ENCODE measurements around the gene CHAC2.

GRCh38 chr2:53793821-53794220, 26.2 kb downstream of the CHAC2 start:
- TF ChIP-seq, protein P1, sequence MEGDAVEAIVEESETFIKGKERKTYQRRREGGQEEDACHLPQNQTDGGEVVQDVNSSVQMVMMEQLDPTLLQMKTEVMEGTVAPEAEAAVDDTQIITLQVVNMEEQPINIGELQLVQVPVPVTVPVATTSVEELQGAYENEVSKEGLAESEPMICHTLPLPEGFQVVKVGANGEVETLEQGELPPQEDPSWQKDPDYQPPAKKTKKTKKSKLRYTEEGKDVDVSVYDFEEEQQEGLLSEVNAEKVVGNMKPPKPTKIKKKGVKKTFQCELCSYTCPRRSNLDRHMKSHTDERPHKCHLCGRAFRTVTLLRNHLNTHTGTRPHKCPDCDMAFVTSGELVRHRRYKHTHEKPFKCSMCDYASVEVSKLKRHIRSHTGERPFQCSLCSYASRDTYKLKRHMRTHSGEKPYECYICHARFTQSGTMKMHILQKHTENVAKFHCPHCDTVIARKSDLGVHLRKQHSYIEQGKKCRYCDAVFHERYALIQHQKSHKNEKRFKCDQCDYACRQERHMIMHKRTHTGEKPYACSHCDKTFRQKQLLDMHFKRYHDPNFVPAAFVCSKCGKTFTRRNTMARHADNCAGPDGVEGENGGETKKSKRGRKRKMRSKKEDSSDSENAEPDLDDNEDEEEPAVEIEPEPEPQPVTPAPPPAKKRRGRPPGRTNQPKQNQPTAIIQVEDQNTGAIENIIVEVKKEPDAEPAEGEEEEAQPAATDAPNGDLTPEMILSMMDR (conservative IDR thresholded peaks at IDR 0.05 in 1 of 2, IDR thresholded peaks at IDR 0.05 in 1 of 2; ENCODE audit: low read depth in 1 of 2, low read length in 2 of 2): no peak
- TF ChIP-seq EZH2 (IDR thresholded peaks at IDR 0.05; ENCODE audit: low read length, missing control alignments): no peak

Data from fibroblast of lung (primary cell).